HEK293 (cell line): ENCODE data around the gene DNM1.

ENCODE experiments used
- CTCF ChIA-PET: fragments of 350-600 bp; formaldehyde crosslinking; extraction: SDS; loops from one replicate; lab custom pipeline; 2021; ENCODE audit warnings: antibody characterized with exemption; lab: Yijun Ruan, JAX
- POLR2A ChIA-PET: fragments of 300-600 bp; formaldehyde crosslinking; extraction: SDS; loops from one replicate; lab custom pipeline; 2020; ENCODE audit warnings: antibody characterized with exemption, inconsistent platforms; lab: Yijun Ruan, JAX
- H3K27ac ChIP-seq: fragments of 200-500 bp; sonication (Bioruptor generic); 2 replicates; pipeline ENCODE4 v1.5.1; 2014; ENCODE audit warnings: low read depth, low read length, control low read depth, inconsistent platforms; ENCODE audit errors: extremely low read depth
- H3K36me3 ChIP-seq, 2 experiments: fragments of 200-500 bp in 1 of 2; sonication (Bioruptor generic) in 1 of 2; 1 replicate in 1 of 2; 2 replicates in 1 of 2; pipeline ENCODE4 v1.5.1; 2014 to 2017; ENCODE audit warnings: inconsistent platforms in 2 of 2, low read length in 2 of 2; ENCODE audit not compliant: control insufficient read depth in 2 of 2, insufficient read depth in 1 of 2
- H3K4me1 ChIP-seq: fragments of 200-500 bp; sonication (Bioruptor generic); 2 replicates; pipeline ENCODE4 v1.5.1; 2014; ENCODE audit warnings: mild to moderate bottlenecking, low read length, inconsistent platforms; ENCODE audit not compliant: control insufficient read depth, insufficient read depth
- H3K4me3 ChIP-seq: 2 replicates; pipeline ENCODE4 v1.5.1; 2011; ENCODE audit warnings: low read depth, mild to moderate bottlenecking, control low read depth, low read length, moderate library complexity
- H3K9me3 ChIP-seq: fragments of 200-500 bp; sonication (Bioruptor generic); 2 replicates; pipeline ENCODE4 v1.5.1; 2014; ENCODE audit warnings: low read depth, low read length, inconsistent platforms; ENCODE audit not compliant: control insufficient read depth, insufficient read depth
- AEBP2 ChIP-seq: fragments of 450-650 bp; formaldehyde crosslinking; IDR thresholded peaks from 2 replicates; pipeline ENCODE4 v1.5.1; 2016; ENCODE audit warnings: missing biosample characterization, missing genetic modification characterization, borderline replicate concordance
- KLF9 ChIP-seq: fragments of 450-650 bp; formaldehyde crosslinking; IDR thresholded peaks from 2 replicates; pipeline ENCODE4 v1.5.1; 2016; ENCODE audit warnings: missing biosample characterization, missing genetic modification characterization, low read depth
- SP7 ChIP-seq: fragments of 450-650 bp; formaldehyde crosslinking; IDR thresholded peaks from 2 replicates; pipeline ENCODE4 v1.5.1; 2016; ENCODE audit warnings: missing biosample characterization, missing genetic modification characterization
- ZBTB17 ChIP-seq: fragments of 450-650 bp; formaldehyde crosslinking; IDR thresholded peaks from 2 replicates; pipeline ENCODE4 v1.5.1; 2016; ENCODE audit warnings: missing biosample characterization, missing genetic modification characterization
- ZBTB7A ChIP-seq: fragments of 450-650 bp; formaldehyde crosslinking; IDR thresholded peaks from 2 replicates; pipeline ENCODE4 v1.5.1; 2016; ENCODE audit warnings: low read depth, missing biosample characterization, missing genetic modification characterization
- ZBTB8A ChIP-seq: fragments of 450-650 bp; formaldehyde crosslinking; IDR thresholded peaks from 2 replicates; pipeline ENCODE4 v1.5.1; 2016; ENCODE audit warnings: missing biosample characterization, missing genetic modification characterization
- ZFP41 ChIP-seq: fragments of 450-650 bp; formaldehyde crosslinking; IDR thresholded peaks from 2 replicates; pipeline ENCODE4 v1.5.1; 2016; ENCODE audit warnings: missing biosample characterization, missing genetic modification characterization, borderline replicate concordance
- ZNF214 ChIP-seq: fragments of 450-650 bp; formaldehyde crosslinking; IDR thresholded peaks from 2 replicates; pipeline ENCODE4 v1.5.1; 2017; ENCODE audit warnings: missing biosample characterization, mild to moderate bottlenecking, missing genetic modification characterization, borderline replicate concordance
- ZNF248 ChIP-seq: fragments of 450-650 bp; formaldehyde crosslinking; IDR thresholded peaks from 2 replicates; pipeline ENCODE4 v1.5.1; 2017; ENCODE audit warnings: missing biosample characterization, missing genetic modification characterization
- ZNF350 ChIP-seq: fragments of 450-650 bp; formaldehyde crosslinking; IDR thresholded peaks from 2 replicates; pipeline ENCODE4 v1.5.0; 2017; ENCODE audit warnings: missing biosample characterization, mild to moderate bottlenecking, missing genetic modification characterization
- ZNF366 ChIP-seq: fragments of 450-650 bp; formaldehyde crosslinking; conservative IDR thresholded peaks from 2 replicates; pipeline ENCODE4 v1.5.1; 2016; ENCODE audit warnings: missing biosample characterization, missing genetic modification characterization
- ZNF416 ChIP-seq: fragments of 450-650 bp; formaldehyde crosslinking; IDR thresholded peaks from 2 replicates; pipeline ENCODE4 v1.5.1; 2016; ENCODE audit warnings: missing biosample characterization, missing genetic modification characterization
- ZNF449 ChIP-seq: fragments of 450-650 bp; formaldehyde crosslinking; IDR thresholded peaks from 2 replicates; pipeline ENCODE4 v1.5.1; 2017; ENCODE audit warnings: missing biosample characterization, mild to moderate bottlenecking, missing genetic modification characterization, moderate library complexity
- ZNF501 ChIP-seq: fragments of 450-650 bp; formaldehyde crosslinking; IDR thresholded peaks from 2 replicates; pipeline ENCODE4 v1.5.1; 2016; ENCODE audit warnings: missing biosample characterization, missing genetic modification characterization
- ZNF513 ChIP-seq: fragments of 450-650 bp; IDR thresholded peaks from 2 replicates; pipeline ENCODE4 v1.5.1; 2018; ENCODE audit warnings: missing biosample characterization, missing genetic modification characterization
- ZNF600 ChIP-seq: fragments of 450-650 bp; formaldehyde crosslinking; IDR thresholded peaks from 2 replicates; pipeline ENCODE4 v1.5.1; 2016; ENCODE audit warnings: missing biosample characterization, missing genetic modification characterization
- ZNF610 ChIP-seq: fragments of 450-650 bp; formaldehyde crosslinking; IDR thresholded peaks from 2 replicates; pipeline ENCODE4 v1.5.1; 2016; ENCODE audit warnings: missing biosample characterization, missing genetic modification characterization, borderline replicate concordance
- ZNF645 ChIP-seq: fragments of 450-650 bp; formaldehyde crosslinking; IDR thresholded peaks from 2 replicates; pipeline ENCODE4; 2016; ENCODE audit warnings: missing biosample characterization, missing genetic modification characterization
- ZNF692 ChIP-seq: fragments of 450-650 bp; formaldehyde crosslinking; IDR thresholded peaks from 2 replicates; pipeline ENCODE4 v1.5.1; 2016; ENCODE audit warnings: missing biosample characterization, missing genetic modification characterization
- ZSCAN30 ChIP-seq: fragments of 450-650 bp; IDR thresholded peaks from 2 replicates; pipeline ENCODE4 v1.5.1; 2018; ENCODE audit warnings: missing biosample characterization, mild to moderate bottlenecking, missing genetic modification characterization, moderate library complexity

DNM1 gene

GRCh38 chr9:128254362-128254761 lies 51.2 kb downstream of the DNM1 start:
- ChIA-PET POLR2A (interaction anchor here (0.7 kb wide), 1 partner anchor 54 kb away, joined by 3 read pairs; no protein-coding TSS in a partner anchor), CTCF (interaction anchor here (1.1 to 2.1 kb wide), 14 partner anchors 11 to 187 kb away, joined by 3 to 12 read pairs (median 6); partner anchors contain the start of genes GOLGA2, NAIF1 and SWI5)
- H3K4me3 ChIP-seq, result no peak overlapping the region
- H3K27ac ChIP-seq, result no peak overlapping the region
- no peaks in the 10 kb centered on the region for H3K4me1 ChIP-seq
- H3K9me3 ChIP-seq, result no peaks in the 10 kb centered on the region
- TF ChIP-seq ZNF449, result no peak
- TF ChIP-seq ZBTB17 (tag by site-specific recombination), result no peak
- TF ChIP-seq ZNF416, result no peak
- no peak for TF ChIP-seq SP7 (tag by site-specific recombination)
- no peak for TF ChIP-seq AEBP2
- TF ChIP-seq ZNF366 (tag by site-specific recombination), result no peak
- no peak for TF ChIP-seq ZNF501 (tag by site-specific recombination)
- no peak for TF ChIP-seq ZNF610 (tag by site-specific recombination)
- no peak for TF ChIP-seq ZNF645 (tag by site-specific recombination)
- no peak for TF ChIP-seq ZNF214
- no peak for TF ChIP-seq ZFP41 (tag by site-specific recombination)
- no peak for TF ChIP-seq ZNF600
- no peak for TF ChIP-seq ZNF513
- TF ChIP-seq ZNF248 (tag by site-specific recombination), result no peak
- TF ChIP-seq ZBTB7A (tag by site-specific recombination), result no peak
- no peak for TF ChIP-seq ZNF692 (tag by site-specific recombination)
- TF ChIP-seq ZSCAN30 (tag by site-specific recombination), result no peak
- no peak for TF ChIP-seq ZBTB8A (tag by site-specific recombination)
- no peak for TF ChIP-seq KLF9
- TF ChIP-seq ZNF350 (tag by site-specific recombination), result no peak
- TF ChIP-seq, all 188 proteins: peak for 0
- peaks cover 0 to 47% of the 10 kb centered on the region in 2 experiments; a peak in 1 of 3 replicates for H3K36me3 ChIP-seq
